Type B pancreatic cell (in vitro differentiated cells): ENCODE results near the gene C6orf163. TPM values are rescaled to one million over a fixed set of nuclear protein-coding genes. Genes with fewer than 3 reads are reported as not detected.

Source experiments
- DNase-seq: peaks from one replicate; pipeline ENCODE4 v3.0.0; 2021; ENCODE audit warnings: mixed read lengths; ENCODE audit not compliant: unreplicated experiment; ENCODE audit errors: extremely low spot score
- H3K27ac Mint-ChIP-seq: 2 replicates; pipeline ENCODE4 v1.8.0; 2021; ENCODE audit warnings: mild to moderate bottlenecking, mixed read lengths
- H3K27me3 Mint-ChIP-seq: 2 replicates; pipeline ENCODE4 v1.8.0; 2021; ENCODE audit warnings: mixed read lengths
- H3K36me3 Mint-ChIP-seq: 2 replicates; pipeline ENCODE4 v1.8.0; 2021; ENCODE audit warnings: mixed read lengths
- H3K4me1 Mint-ChIP-seq: one replicate; pipeline ENCODE4 v1.8.0; 2021; ENCODE audit warnings: mixed read lengths; ENCODE audit not compliant: unreplicated experiment
- H3K4me3 Mint-ChIP-seq: 2 replicates; pipeline ENCODE4 v1.8.0; 2021; ENCODE audit warnings: mild to moderate bottlenecking, mixed read lengths
- H3K9me3 Mint-ChIP-seq: 2 replicates; pipeline ENCODE4 v1.8.0; 2021; ENCODE audit warnings: mixed read lengths
- CTCF ChIP-seq: fragments of 200-600 bp; sonication (generic); conservative IDR thresholded peaks from 2 replicates; pipeline ENCODE4 v1.5.0; 2021; ENCODE audit warnings: antibody characterized with exemption, mild to moderate bottlenecking
- total RNA-seq: library from RNA; stranded (reverse); gene quantifications from 2 replicates; pipeline ENCODE4 v1.2.1, GENCODE V29; 2021; ENCODE audit warnings: low replicate concordance

Gene C6orf163
- total RNA-seq, 1 donor from 2014 or later, result 3.3 TPM

GRCh38 chr6:87333591-87334181 is 10.9 kb upstream of the C6orf163 start:
- H3K36me3 Mint-ChIP-seq, result peaks cover 13% of the 10 kb centered on the region
- H3K9me3 Mint-ChIP-seq, result no peaks in the 10 kb centered on the region
- no peak for DNase-seq
- H3K27ac Mint-ChIP-seq, result no peak overlapping the region
- no peak for TF ChIP-seq CTCF
- H3K4me3 Mint-ChIP-seq, result no peak overlapping the region
- H3K4me1 Mint-ChIP-seq, result peaks cover 7% of the 10 kb centered on the region
- H3K27me3 Mint-ChIP-seq, result no peaks in the 10 kb centered on the region

- no peaks in the 10 kb centered on the region for H3K27me3 Mint-ChIP-seq
- TF ChIP-seq CTCF, result no peak
- no peak overlapping the region for H3K4me3 Mint-ChIP-seq
- H3K36me3 Mint-ChIP-seq, result peaks cover 16% of the 10 kb centered on the region
- H3K9me3 Mint-ChIP-seq, result no peaks in the 10 kb centered on the region
- no peak overlapping the region for H3K27ac Mint-ChIP-seq
- no peak for DNase-seq
- H3K4me1 Mint-ChIP-seq, result peaks cover 7% of the 10 kb centered on the region
These were observed 9.9 kb upstream of the C6orf163 start for GRCh38 chr6:87334683-87335082.

- H3K36me3 Mint-ChIP-seq, result peaks cover 21% of the 10 kb centered on the region
- H3K9me3 Mint-ChIP-seq, result no peaks in the 10 kb centered on the region
- no peak overlapping the region for H3K27ac Mint-ChIP-seq
- peaks cover 11% of the 10 kb centered on the region for H3K4me1 Mint-ChIP-seq
- no peak for DNase-seq
- no peaks in the 10 kb centered on the region for H3K27me3 Mint-ChIP-seq
- TF ChIP-seq CTCF, result no peak
- H3K4me3 Mint-ChIP-seq, result no peak overlapping the region
These were observed 8.2 kb upstream of the C6orf163 start for GRCh38 chr6:87336367-87336766.

- H3K27me3 Mint-ChIP-seq, result no peaks in the 10 kb centered on the region
- peaks cover 22% of the 10 kb centered on the region for H3K4me1 Mint-ChIP-seq
- H3K36me3 Mint-ChIP-seq, result peaks cover 20% of the 10 kb centered on the region
- no peak for DNase-seq
- H3K9me3 Mint-ChIP-seq, result no peaks in the 10 kb centered on the region
- no peak for TF ChIP-seq CTCF
- H3K4me3 Mint-ChIP-seq, result no peak overlapping the region
- H3K27ac Mint-ChIP-seq, result no peak overlapping the region
These were observed 4.4 kb upstream of the C6orf163 start for GRCh38 chr6:87340230-87340629.

- Mint-ChIP-seq H3K4me3 (no peak overlapping the region), H3K4me1 (peaks cover 22% of the 10 kb centered on the region), H3K9me3 (no peaks in the 10 kb centered on the region), H3K36me3 (peaks cover 20% of the 10 kb centered on the region), H3K27me3 (no peaks in the 10 kb centered on the region), H3K27ac (no peak overlapping the region)
- TF ChIP-seq CTCF, result no peak
- no peak for DNase-seq
These were observed 3.5 kb upstream of the C6orf163 start for GRCh38 chr6:87341158-87341557.

- TF ChIP-seq CTCF, result no peak
- no peaks in the 10 kb centered on the region for H3K9me3 Mint-ChIP-seq
- DNase-seq, result no peak
- no peaks in the 10 kb centered on the region for H3K27me3 Mint-ChIP-seq
- peaks cover 22% of the 10 kb centered on the region for H3K4me1 Mint-ChIP-seq
- peaks cover 22% of the 10 kb centered on the region for H3K36me3 Mint-ChIP-seq
- H3K4me3 Mint-ChIP-seq, result no peak overlapping the region
- H3K27ac Mint-ChIP-seq, result no peak overlapping the region
These were observed 2.7 kb upstream of the C6orf163 start for GRCh38 chr6:87341899-87342298.
